HFF-Myc (cell line): ENCODE measurements around the gene PRKCE.

ENCODE experiments used
- DNase-seq: peaks from one replicate; pipeline ENCODE4 v3.0.0-alpha.2; 2011; ENCODE audit warnings: low read depth; ENCODE audit errors: extremely low read depth
- H3K4me3 ChIP-seq: replicated peaks from 2 replicates; pipeline ENCODE4 v1.5.1; 2011; ENCODE audit warnings: low read depth, mild to moderate bottlenecking, control low read depth, low read length
- CTCF ChIP-seq: IDR thresholded peaks from 2 replicates; pipeline ENCODE4 v1.5.1; 2012; ENCODE audit warnings: mild to moderate bottlenecking, low read depth, low read length, control low read depth; ENCODE audit errors: missing control alignments

The PRKCE gene

GRCh38 chr2:45946023-45946422 is 294.5 kb downstream of the PRKCE start:
- H3K4me3 ChIP-seq = no peak overlapping the region
- DNase-seq = no peak
- TF ChIP-seq CTCF = no peak

- TF ChIP-seq CTCF = no peak
- DNase-seq = no peak
- H3K4me3 ChIP-seq = no peak overlapping the region
Measured at GRCh38 chr2:45950606-45951005, 299.1 kb downstream of the PRKCE start.

- no peak for DNase-seq
- no peak overlapping the region for H3K4me3 ChIP-seq
- no peak for TF ChIP-seq CTCF
Measured at GRCh38 chr2:45951025-45951727, 299.7 kb downstream of the PRKCE start.

- DNase-seq = no peak
- H3K4me3 ChIP-seq = no peak overlapping the region
- no peak for TF ChIP-seq CTCF
Measured at GRCh38 chr2:45952591-45952990, 301.1 kb downstream of the PRKCE start.

- H3K4me3 ChIP-seq = no peak overlapping the region
- no peak for DNase-seq
- no peak for TF ChIP-seq CTCF
Measured at GRCh38 chr2:45953376-45954027, 302.0 kb downstream of the PRKCE start.

- DNase-seq = no peak
- no peak for TF ChIP-seq CTCF
- H3K4me3 ChIP-seq = no peak overlapping the region
Measured at GRCh38 chr2:45954233-45954850, 302.9 kb downstream of the PRKCE start.
